HL-60/S4 treated with phorbol 12-myristate 13-acetate at 8.2 ng/mL for 4 days and 3 days (cell line): ENCODE measurements around the gene AKR7A3.
"Not testable (repeated sequence)": the region's sequence is repeated elsewhere in the genome, so short reads cannot be mapped to it uniquely, and the experiment has no call there.

Experiments
- in situ Hi-C: fragments of 300-500 bp; cut with MboI; formaldehyde crosslinking; loops from 2 replicates; pipeline ENCODE4 v1.15.0; 2022; ENCODE audit warnings: low sequenced_read_pairs

The AKR7A3 gene

DNA sequence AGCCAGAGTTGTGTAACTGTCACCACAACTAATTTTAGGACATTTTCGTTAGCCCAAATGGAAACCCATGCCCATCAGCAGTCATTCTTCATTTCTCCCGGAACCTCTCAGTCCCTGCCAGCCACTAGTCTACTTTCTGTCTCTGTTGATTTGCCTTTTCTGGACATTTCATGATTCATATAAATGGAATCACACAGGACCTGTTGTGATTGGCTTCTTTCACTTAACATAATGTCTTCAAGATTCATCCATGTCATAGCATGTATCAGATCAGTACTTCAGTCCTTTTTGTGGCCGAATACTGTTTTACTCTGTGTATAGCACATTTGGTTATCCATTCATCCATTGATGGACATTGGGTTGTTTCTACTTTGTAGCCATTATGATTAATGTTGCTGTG lies 30.6 kb upstream of the AKR7A3 start:
- in situ Hi-C loops = no loop called here

DNA sequence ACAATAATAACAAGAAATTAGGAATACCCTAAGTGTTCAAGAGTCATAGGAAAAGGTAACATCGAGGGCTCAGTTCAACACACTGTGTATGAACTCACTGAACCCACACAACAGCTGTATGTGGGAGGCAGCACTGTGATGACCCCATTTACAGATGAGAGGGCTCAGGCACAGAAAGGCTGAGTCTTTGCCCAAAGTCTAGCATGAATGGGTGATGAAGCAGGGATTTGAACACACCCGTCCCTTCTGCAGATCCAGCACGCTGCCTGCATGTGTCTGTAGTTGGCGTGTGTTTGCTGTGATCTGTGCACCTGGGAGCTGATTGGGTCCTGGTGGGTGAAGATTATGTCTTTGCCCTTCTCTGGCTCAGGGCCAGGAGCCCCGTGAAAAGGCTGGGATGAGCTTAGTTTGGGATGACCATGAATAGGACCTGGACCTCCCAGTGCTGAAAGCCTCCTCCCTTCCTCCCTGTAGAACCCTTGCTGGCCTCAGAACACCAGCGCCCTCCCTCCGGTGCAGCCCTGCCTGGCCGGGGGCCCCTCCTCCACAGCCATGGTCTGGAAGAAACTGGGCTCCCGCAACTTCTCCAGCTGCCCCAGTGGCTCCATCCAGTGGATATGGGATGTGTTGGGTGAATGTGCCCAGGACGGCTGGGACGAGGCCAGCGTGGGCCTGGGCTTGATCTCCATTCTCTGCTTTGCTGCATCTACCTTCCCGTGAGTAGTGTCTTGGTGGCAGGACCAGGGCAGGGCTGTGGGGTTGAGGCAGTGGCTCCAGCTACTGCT lies 28.7 kb upstream of the AKR7A3 start:
- in situ Hi-C loops = no loop called here

DNA sequence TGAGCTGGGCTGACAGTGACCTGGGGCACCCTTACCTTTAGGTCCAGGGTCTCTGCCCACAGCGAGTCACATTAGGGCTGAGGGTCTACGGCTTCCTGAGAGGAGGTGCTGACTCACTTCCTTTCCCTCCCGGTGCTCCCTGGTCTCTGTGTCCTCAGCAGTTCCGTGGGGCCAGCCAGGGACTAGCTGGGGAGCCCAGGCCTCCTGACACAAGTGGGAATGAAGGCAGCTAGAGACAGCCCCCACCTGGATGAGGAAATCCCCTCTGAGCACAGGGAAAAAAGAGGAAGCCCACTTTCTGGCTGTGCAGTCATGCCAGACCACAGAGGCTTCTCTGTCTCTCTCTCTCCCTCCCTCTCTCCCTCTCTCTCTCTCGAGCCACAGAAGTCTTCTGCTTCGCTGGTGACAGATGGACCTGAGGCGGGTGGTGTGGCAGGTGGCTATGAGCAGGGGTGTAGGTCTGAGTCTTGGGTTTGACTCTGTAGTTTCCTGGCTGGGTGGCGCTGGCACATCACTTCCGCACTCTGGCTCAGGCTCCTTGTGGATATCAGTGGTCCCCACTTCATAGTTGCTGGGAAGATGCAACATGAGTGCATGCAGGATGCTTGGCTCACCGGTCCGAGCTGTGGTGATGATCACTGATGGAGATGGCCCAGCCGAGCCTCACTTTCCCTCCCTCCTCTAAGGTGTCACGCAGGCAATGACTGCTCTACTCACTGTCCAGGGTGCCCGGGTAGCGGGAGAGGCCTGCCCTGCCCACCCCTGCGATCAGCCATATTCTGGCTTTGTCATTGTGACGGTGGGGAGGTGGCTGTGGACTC lies 27.0 kb upstream of the AKR7A3 start:
- in situ Hi-C loops = no loop called here

DNA sequence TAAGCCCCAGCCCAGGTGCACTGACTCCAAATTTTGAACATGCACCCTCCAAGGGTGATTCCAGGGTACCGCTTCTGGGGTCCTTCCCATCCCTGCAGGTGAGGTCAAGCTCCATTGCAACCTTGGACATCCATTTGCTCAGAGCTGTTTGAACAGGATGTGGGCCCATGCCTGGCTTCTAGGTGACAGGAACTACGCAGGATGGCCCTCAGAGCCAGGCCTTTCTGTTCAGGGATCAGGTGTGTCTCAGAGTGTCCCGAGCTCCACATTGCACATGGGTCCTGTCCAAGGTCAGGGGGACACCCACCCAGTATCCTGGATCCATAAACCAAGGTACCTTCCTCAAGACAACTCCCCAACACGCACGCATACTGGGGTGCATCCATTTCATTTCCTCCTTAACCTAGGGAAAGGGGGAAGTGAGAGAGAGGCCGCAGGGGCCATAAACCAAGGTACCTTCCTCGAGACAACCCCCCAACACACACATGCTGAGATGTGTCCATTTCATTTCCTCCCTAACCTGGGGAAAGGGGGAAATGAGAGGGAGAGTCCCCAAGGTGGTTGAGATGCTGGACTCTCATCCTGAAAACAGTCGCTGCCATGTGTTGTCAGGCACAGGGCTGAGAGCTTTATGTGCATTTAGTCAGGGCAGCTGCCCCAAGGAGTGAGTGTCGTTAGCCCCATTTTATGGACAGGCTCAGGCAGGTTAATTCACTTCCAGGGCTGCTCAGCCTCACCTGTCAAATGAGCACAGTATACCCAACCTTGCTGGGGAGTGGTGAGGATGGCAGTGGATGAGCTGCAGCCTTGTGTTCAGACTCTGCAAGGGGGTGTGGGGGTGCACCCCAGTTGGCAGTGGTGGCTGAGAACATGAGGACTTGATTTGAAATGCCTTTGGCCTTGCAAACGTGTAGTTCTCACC lies 25.7 kb upstream of the AKR7A3 start:
- in situ Hi-C loops = no loop called here

DNA sequence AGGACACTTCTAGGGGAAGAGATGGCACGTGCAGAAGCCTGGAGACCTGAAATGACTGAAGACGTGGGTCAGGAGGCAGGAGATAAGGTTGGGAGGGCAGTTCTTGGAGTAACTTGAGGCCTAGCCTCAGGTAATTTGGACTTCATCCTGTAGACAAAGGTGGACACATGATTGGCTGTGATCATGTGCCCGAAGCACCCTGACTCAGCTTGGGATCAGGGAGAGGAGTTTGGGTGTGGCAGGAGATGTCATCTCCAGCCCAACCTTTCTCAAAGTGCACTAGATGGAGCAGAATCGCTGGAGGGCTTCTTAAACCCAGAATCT lies 25.0 kb upstream of the AKR7A3 start:
- in situ Hi-C loops = no loop called here

DNA sequence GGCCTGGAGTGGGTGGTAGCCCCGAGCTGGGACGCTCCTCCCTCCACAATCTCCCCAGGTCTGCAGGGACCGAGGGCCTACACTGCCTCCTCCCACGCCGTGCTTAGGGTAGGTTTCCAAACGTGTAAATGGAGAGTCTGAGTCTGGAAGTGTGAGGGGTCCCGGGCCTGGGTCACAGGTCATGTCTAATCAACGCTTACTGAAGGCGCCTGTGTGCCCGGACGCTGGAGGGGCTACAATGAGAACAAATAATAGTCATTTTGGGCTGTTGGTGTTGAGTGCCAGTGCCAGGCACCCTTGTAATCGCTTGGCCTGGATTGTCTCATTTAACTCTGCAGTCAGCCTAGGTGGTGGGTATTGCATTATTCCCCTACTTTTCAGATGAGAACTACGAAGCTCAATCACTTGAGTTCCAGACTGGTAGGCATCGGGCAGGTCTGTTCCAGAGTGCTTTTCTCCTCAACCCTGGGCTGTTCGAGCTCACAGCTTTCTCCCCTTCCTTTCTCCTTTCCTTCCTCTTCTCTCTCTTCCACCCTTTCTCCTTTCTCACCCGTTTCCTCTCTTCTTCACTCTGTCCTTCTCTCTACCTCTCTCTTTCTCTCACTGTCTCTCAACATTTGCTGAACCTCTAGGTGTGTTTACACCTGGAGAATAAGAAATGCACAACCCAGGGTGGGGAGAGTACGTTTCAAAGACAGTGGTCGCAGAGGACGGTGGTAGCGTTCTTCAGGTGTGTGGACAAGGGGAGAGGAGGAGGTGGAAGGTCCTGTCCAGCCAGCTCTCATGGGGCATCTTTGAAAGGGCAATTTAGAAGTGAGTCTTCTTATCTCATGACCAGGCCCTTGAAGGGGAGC lies 24.4 kb upstream of the AKR7A3 start:
- in situ Hi-C loops = no loop called here

DNA sequence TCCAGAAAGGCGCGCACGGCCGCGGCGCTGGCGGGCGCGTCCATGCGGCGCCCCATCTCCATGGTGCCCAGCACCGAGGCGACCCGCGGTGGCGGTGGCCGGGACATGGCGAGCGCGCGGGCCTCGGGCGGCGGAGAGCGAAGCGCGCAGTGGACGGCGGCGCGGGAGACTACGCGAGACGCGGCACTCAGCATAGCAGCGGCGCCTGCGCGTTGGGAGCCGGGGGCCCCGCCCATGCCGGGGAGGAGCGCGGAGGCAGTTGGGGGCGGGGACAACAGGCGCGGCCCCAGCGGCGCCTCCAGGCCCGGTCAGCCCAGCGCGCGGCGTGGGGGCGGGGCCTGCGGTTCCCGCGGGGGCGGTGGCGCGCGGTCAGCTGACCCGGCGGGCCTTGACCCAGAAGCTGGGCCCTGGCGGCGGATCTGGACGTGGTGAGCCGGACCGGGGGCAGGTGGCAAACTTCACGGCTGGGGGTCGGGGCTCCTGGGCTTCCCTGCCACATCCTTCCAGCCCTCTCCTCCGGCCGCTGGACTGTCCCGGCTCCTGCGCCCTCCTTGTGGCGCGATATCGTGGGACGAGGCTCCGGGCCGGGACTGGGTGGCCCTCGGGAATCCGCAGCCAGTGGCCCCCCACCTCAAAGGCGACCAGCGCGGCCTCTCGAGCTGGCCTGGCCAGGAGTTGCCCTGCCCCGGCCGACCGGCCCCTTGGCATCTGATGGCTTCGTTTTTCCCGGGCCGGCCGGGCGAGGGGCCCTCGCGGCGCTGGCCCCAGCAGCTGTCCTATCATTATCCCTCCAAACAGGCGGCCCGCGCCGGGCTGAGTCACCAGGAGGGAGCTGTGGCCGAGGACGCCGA lies 23.6 kb upstream of the AKR7A3 start, which contains the start of the genes AKR7A2 and SLC66A1:
TSS of gene AKR7A2 (minus strand) at position 214 of the 851 bp plus-strand sequence. CDS start at position 194, 20 bp downstream.
TSS of gene SLC66A1 (plus strand) at position 396 of the 851 bp plus-strand sequence. CDS start 5,352 bp downstream, outside the sequence.
- in situ Hi-C loops = no loop called here

DNA sequence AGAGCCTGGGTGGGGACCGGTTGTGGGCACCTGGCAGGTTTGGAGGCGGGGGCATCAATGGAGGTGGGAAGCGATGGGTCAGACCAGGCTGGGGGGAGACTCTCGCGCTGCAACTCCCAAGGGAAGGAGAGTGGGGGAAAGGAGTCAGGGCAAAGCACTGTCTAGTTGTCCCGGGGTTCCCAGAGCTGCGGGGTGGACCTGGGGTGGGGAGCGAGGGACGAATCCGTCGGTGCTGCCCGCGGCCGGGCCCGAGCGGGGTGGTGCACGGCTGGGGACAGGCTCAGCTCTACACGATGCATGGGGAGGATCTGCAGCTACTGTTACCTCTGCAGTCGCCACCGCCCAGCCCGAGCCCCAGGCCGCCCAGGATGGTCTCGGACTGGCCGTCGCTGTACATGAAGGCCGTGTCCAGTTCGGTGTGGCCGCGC lies 22.9 kb upstream of the AKR7A3 start:
- in situ Hi-C loops = no loop called here

DNA sequence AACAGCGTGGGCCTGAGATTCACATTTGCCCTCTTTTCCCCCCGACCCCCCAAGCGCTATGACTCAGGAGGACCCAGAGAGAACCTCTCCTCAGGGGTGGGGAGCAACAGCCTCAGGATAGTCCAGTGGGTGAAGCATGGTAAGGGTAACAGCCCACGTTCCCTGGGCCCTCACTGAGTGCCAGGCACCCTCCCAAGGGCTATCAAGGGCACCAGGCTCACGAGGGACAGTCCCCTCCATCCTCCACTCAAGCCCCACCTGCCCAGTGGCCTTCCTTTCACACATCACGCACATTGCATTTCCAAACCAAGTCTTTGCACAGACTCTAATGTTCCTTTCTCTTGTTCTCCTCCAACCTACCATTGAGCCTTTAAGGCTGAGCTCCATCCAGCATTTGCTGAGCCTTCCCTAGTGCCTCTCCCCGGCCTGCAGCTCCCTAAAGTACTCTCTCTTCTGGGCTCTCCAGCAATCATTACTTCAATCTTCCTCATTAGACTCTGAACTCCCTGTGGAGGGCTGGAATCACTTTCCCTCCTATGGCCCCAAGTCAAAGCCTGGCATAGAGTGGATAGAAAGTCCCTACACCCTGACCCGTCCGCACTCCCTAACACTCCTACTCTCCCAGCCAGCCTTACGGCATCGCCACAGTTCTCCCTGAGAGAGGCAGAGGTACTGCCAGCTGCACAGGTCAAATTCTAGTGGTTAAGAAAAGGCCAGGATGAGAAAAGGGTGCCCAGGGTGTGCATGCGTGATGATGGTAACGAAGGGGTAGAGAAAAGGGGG lies 22.3 kb upstream of the AKR7A3 start:
- in situ Hi-C loops = no loop called here

DNA sequence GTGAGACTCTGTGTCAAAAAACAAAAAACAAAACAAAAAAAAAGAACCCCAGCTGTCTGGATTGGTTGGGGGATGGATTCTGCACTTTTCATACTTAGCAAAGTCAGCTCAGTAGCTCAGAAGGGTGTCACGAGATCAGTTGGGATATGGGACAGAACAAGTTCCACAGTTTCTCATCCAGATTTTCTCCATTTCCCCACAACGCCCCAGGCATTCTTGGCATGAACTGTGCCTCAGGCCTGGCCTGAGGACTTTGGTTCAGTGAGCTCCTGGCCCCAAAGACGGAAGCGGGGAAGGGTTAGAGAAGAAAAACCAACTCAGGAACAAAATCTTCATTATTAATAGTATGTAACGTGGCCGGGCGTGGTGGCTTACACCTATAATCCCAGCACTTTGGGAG lies 21.5 kb upstream of the AKR7A3 start:
- in situ Hi-C loops = no loop called here

DNA sequence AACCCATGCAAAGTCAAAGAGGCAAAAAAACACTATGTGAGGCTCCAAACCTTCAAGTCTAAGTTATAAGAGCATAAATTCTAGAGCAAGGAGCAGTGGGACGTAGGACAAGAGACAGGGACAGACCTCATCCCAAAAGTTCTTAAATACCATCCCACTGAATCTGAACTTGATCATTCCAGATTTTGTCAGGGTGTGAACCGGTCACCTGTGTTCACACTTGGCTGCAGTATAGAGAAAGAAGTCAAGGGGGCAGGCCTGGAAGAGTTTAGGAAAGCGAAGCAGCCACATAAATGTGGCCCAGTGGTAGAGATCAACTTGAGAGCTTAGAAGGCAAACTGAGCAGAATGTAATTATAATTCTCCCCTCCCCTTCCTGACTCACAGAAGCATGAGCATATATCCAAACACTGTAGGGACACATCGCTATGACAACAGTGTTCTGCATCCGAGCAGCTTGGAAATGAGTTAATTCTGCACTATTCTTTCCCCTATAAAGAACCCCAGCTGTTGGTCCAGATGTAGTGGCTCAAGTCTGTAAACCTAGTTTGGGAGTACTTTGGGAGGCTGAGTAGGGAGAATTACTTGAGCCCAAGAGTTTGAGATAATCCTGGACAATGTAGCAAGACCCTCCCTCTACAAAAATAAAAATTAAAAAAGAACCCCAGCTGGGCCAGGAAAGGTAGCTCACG lies 20.7 kb upstream of the AKR7A3 start:
- in situ Hi-C loops = no loop called here

DNA sequence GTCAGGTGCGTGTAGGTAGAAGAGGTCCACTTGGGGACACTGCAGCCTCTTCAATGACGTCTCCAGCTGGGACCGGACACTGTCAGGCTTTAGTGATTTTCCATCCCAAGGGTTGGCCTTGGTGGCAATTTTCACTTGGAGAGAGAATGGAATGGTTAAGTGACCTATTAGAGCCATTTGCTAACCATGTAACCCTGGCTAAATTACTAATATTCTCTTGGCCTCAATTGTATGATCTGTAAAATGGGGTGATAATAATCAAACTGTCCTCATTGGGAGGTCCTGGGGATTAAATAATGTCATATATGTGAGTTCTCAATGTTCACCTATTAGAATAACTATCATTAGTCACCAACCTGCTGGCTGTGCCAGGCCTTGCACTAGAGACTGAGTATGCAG lies 19.9 kb upstream of the AKR7A3 start:
- in situ Hi-C loops = no loop called here

DNA sequence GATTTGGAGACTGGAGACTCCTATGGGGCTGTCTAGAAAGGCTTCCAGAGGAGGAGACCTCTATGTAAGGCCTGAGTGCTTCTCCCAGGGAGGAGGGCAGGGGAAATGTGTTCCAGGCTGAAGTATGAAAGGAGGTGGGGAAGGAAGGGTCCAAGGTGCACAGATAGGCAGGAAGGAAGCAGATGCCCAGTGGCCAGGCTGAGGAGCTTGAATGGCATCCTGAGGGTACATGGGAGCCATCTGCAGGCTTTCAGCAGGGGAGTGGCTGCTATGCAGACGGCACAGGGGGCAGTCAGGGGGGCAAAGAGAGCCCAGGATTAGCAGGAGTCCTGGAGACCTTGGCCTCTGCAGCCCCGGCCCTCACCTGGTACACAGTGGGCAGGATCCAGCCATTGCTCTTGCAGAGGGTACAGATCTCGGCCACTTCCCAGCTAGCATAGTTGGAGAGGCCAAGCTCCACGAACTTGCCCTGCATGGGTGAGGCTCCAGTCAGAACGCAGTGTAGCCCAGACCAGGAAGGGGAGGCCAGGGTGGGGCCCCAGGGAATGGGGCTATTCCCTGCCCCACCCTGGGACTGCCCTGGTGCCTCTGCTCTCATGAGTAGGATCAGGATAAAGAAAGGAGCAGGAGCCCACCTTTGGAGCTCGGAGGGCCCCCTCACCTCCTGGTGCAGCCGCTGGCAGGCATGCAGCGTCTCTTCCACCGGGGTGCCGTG lies 19.4 kb upstream of the AKR7A3 start:
- in situ Hi-C loops = no loop called here

DNA sequence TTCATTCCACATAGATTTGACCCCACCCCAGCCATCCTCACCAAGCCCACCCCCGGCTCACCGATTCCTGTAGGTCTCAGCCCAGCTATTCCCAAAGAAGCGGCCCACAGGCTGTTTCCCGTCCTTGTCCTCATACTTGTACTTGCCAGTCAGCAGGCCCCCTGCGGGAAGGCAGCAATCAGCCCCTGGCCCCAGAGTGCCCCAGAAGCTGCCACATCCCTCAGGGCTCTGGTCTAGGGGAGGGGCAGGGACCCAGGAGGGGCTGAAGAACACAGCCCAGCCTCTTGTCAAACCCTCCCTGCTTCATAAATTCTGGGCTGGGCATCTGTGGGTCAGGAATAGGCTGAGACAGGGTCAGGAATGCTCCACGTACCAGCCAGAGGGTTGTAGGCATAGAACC lies 18.4 kb upstream of the AKR7A3 start:
- in situ Hi-C loops = no loop called here

DNA sequence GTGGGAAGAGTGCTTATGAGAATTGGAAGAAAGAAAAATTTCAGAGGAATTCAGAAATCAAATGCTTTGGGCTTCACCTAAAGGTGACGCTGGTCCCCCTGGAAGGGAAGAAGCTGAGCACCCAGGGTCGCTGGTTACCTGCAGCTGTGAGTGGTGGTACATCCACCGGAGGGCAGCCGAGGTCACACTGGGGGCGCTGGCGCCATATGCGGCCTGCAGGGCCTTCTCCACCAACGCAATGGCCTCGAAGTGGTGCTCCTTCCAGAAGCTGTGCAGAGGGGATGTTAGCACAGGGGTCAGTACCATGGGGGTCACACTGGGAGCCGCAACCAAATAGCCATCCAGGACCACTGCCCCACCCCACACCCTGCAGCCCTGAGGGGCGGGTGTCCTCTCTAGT lies 17.3 kb upstream of the AKR7A3 start:
- in situ Hi-C loops = no loop called here

DNA sequence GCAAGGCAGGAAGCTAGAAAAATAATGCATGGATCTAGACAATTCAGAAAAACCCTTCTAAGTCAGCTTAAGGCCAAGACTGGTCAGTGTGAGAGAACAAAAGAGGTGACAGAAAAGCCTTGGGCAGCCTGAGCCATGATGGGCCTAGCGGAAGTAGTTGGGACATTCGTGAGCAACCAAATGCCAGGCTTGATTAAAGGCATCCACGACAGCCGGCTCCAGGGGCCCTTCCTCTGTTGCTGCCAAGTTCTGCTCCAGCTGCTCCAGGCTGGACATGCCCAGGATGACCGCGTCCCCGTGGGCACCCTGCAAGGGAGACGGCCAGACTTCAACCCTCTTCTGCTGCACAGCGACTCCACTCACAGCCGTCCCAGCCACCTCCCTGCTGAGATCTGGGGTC lies 15.5 kb upstream of the AKR7A3 start:
- in situ Hi-C loops = not testable (repeated sequence)

DNA sequence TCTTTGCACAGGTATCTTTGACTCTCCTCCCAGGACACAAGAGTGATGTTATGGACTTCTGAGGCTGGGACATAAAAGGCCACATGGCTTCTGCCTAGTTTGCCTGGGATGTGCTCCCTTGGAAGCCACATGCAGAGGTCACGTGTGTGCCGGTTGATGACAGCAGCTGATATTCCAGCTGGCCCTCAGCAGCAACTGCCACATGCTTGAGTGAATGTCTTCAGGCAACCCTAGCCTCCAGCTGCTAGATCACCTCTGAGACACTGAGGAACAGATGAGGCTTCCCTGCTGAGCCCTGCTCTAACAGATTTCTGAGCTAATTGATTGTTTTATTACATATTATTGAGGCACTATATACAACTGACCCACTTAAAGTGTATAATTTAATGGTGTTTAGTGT lies 11.6 kb upstream of the AKR7A3 start:
- in situ Hi-C loops = no loop called here
